ENCODE measurements around the gene COX6A1. TPM values are rescaled to one million over a fixed set of nuclear protein-coding genes. Genes with fewer than 3 reads are reported as not detected.

The COX6A1 gene
- total and polyA plus RNA-seq, 2 of the 13 experiments (the other 11 are each of a cell fraction or from before 2014, with no cell fraction given): 542 to 673 TPM

DNA sequence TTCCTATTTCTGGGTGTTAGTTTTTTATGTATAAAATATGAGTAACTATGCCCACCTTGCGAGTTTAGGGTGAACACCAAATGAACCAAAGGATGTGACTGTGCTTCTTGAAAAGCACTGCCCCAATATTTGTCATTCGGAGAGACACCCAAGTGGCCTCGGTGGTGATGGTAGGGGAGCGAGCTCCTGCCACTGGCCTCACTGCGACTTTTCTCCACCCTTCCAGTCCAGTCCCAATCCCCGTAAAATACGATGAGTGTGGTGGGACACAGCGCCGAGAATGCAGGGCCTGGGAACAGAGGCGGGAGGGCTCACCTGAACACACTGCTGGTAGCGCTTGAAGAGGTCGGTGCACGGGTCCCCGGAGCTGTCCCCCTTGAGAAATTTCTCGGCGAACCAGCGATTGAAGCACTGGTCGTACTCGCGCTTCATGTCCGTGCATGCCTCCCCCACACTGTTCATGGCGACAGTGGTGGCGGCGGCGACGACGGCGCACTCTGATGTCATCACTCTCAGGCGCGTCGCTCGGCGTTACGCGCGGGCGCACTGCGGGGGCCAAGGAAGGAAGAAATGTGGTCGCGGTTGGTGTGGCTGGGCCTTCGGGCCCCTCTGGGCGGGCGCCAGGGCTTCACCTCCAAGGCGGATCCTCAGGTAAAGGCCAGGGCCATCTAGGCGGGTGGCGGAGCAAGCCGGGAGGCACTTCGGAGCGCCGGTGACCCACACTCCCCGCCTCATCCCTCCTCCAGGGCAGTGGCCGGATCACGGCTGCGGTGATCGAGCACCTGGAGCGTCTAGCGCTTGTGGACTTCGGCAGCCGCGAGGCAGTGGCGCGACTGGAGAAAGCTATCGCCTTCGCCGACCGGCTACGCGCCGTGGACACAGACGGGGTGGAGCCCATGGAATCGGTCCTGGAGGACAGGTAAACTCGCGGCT, 8.3 kb downstream of the COX6A1 start, which contains the start of the genes GATC and TRIAP1 (continued):
- 0 out of 2 replicates have a peak, but pooled peaks have one; percentile 29 for TF ChIP-seq ZNF670 (CRISPR knock-in tag; IDR thresholded peaks at IDR 0.05; ENCODE audit: borderline replicate concordance)
- peak; percentile 63 for TF ChIP-seq RBM39 (IDR thresholded peaks at IDR 0.05; ENCODE audit: low read depth, low read length, poor library complexity, severe bottlenecking)
- peak; percentile 99 for TF ChIP-seq KDM5A (IDR thresholded peaks at IDR 0.05; ENCODE audit: borderline replicate concordance, low read length)
- 0 out of 2 replicates have a peak, but pooled peaks have one; percentile 37 for TF ChIP-seq SOX13 (IDR thresholded peaks at IDR 0.05)
- peak in 1 of 2 experiments; percentile 58; a peak in 2 of 4 replicates for TF ChIP-seq SOX13 (CRISPR knock-in tag; conservative IDR thresholded peaks at IDR 0.05 in 1 of 2, IDR thresholded peaks at IDR 0.05 in 1 of 2)
- TF ChIP-seq TBX2 (CRISPR knock-in tag; IDR thresholded peaks at IDR 0.05; ENCODE audit: borderline replicate concordance): peak; percentile 89
- no peak for TF ChIP-seq RAD51 (IDR thresholded peaks at IDR 0.05; ENCODE audit: borderline replicate concordance)
- TF ChIP-seq, protein P1, sequence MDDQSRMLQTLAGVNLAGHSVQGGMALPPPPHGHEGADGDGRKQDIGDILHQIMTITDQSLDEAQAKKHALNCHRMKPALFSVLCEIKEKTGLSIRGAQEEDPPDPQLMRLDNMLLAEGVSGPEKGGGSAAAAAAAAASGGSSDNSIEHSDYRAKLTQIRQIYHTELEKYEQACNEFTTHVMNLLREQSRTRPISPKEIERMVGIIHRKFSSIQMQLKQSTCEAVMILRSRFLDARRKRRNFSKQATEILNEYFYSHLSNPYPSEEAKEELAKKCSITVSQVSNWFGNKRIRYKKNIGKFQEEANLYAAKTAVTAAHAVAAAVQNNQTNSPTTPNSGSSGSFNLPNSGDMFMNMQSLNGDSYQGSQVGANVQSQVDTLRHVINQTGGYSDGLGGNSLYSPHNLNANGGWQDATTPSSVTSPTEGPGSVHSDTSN (CRISPR knock-in tag; IDR thresholded peaks at IDR 0.05; ENCODE audit: borderline replicate concordance): no peak
- peak; percentile 87 for TF ChIP-seq TFDP2 (CRISPR knock-in tag; IDR thresholded peaks at IDR 0.05)
- peak; percentile 90; the same call in 1 of the 2 replicates for TF ChIP-seq NFKB2 (CRISPR knock-in tag; IDR thresholded peaks at IDR 0.05; ENCODE audit: borderline replicate concordance)
- peak; percentile 95 for TF ChIP-seq THAP11 (CRISPR knock-in tag; IDR thresholded peaks at IDR 0.05)
- no peak for TF ChIP-seq GTF2F1 (IDR thresholded peaks at IDR 0.05; ENCODE audit: low read length)
- 0 out of 2 replicates have a peak, but pooled peaks have one; percentile 41 for TF ChIP-seq ZNF678 (CRISPR knock-in tag; IDR thresholded peaks at IDR 0.05)
- TF ChIP-seq CAMTA2 (CRISPR knock-in tag; IDR thresholded peaks at IDR 0.05; ENCODE audit: borderline replicate concordance): peak; percentile 92
- TF ChIP-seq CBFB (CRISPR knock-in tag; IDR thresholded peaks at IDR 0.05): peak; percentile 94
- TF ChIP-seq, protein P2, sequence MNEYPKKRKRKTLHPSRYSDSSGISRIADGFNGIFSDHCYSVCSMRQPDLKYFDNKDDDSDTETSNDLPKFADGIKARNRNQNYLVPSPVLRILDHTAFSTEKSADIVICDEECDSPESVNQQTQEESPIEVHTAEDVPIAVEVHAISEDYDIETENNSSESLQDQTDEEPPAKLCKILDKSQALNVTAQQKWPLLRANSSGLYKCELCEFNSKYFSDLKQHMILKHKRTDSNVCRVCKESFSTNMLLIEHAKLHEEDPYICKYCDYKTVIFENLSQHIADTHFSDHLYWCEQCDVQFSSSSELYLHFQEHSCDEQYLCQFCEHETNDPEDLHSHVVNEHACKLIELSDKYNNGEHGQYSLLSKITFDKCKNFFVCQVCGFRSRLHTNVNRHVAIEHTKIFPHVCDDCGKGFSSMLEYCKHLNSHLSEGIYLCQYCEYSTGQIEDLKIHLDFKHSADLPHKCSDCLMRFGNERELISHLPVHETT (CRISPR knock-in tag; conservative IDR thresholded peaks at IDR 0.05): peak; percentile 81; the same call in 1 of the 2 replicates
- peak; percentile 50 for TF ChIP-seq U2AF1 (optimal IDR thresholded peaks at IDR 0.05; ENCODE audit: low read depth, low read length)
- TF ChIP-seq RXRB (CRISPR knock-in tag; IDR thresholded peaks at IDR 0.05; ENCODE audit: borderline replicate concordance): peak; percentile 84
- peak; percentile 100 for TF ChIP-seq ATF1 (CRISPR knock-in tag; IDR thresholded peaks at IDR 0.05)
- TF ChIP-seq NONO (IDR thresholded peaks at IDR 0.05): no peak
- peak; percentile 98 for TF ChIP-seq NONO (CRISPR knock-in tag; conservative IDR thresholded peaks at IDR 0.05)
- no peak for TF ChIP-seq ZNF724P (CRISPR knock-in tag; IDR thresholded peaks at IDR 0.05; ENCODE audit: borderline replicate concordance)
- TF ChIP-seq ZNF451 (CRISPR knock-in tag; IDR thresholded peaks at IDR 0.05): peak; percentile 65; the same call in 1 of the 2 replicates
- peak; percentile 76; the same call in 1 of the 2 replicates for TF ChIP-seq ATF6 (CRISPR knock-in tag; conservative IDR thresholded peaks at IDR 0.05)

All from HepG2 (cell line).